H1 (cell line): ENCODE measurements around the gene PPP2R2C. TPM values are rescaled to one million over a fixed set of nuclear protein-coding genes. Genes with fewer than 3 reads are reported as not detected.

Source experiments
- CTCF ChIA-PET: fragments of 300-600 bp; sonication (Branson Sonifier 250); formaldehyde crosslinking; loops from one replicate; lab custom pipeline; 2021; ENCODE audit not compliant: partially characterized antibody; lab: Charles Lee
- POLR2A ChIA-PET: fragments of 300-600 bp; sonication (Branson Sonifier 250); formaldehyde crosslinking; loops from one replicate; lab custom pipeline; 2021; ENCODE audit warnings: inconsistent platforms; ENCODE audit not compliant: partially characterized antibody; lab: Charles Lee
- DNase-seq, 2 experiments: peaks; one replicate each; pipeline versions ENCODE4 v3.0.0 to v3.0.0-alpha.2; 2010 to 2022; ENCODE audit warnings: low spot score in 2 of 2, low read depth in 1 of 2, mixed read lengths in 1 of 2
- FAIRE-seq: peaks from 2 replicates; lab custom pipeline; 2011; peaks lifted over from hg19 to GRCh38; lab: Jason Lieb, UNC
- H2AFZ ChIP-seq: 2 replicates; pipeline ENCODE4 v1.8.1; 2012; ENCODE audit warnings: low read length, inconsistent platforms
- H2AK5ac ChIP-seq: 2 replicates; pipeline ENCODE4 v1.6.1; 2013; ENCODE audit warnings: low read depth, low read length
- H2BK120ac ChIP-seq: replicated peaks from 2 replicates; pipeline ENCODE3; 2013; ENCODE audit warnings: low read depth, low read length, inconsistent platforms
- H2BK12ac ChIP-seq: 2 replicates; pipeline ENCODE4 v1.6.1; 2013; ENCODE audit warnings: low read depth, low read length
- H2BK15ac ChIP-seq: 2 replicates; pipeline ENCODE4 v1.6.1; 2013; ENCODE audit warnings: low read length
- H2BK20ac ChIP-seq: 2 replicates; pipeline ENCODE4 v1.6.1; 2013; ENCODE audit warnings: low read length
- H2BK5ac ChIP-seq: 2 replicates; pipeline ENCODE4 v1.6.1; 2013; ENCODE audit warnings: low read depth, low read length
- H3K14ac ChIP-seq: 2 replicates; pipeline ENCODE4 v1.6.1; 2013; ENCODE audit warnings: inconsistent platforms; ENCODE audit not compliant: insufficient read length
- H3K18ac ChIP-seq: 2 replicates; pipeline ENCODE4 v1.6.1; 2013; ENCODE audit warnings: low read length; ENCODE audit errors: extremely low read depth
- H3K23ac ChIP-seq: 2 replicates; pipeline ENCODE4 v1.6.1; 2013; ENCODE audit warnings: inconsistent platforms; ENCODE audit not compliant: insufficient read length
- H3K23me2 ChIP-seq: 2 replicates; pipeline ENCODE4 v1.6.1; 2013; ENCODE audit warnings: low read depth, low read length
- H3K27ac ChIP-seq: 2 replicates; pipeline ENCODE4 v1.6.1; 2011; ENCODE audit warnings: low read depth, low read length, inconsistent platforms
- H3K27me3 ChIP-seq, 4 experiments: replicated peaks in 1 of 4; 1 replicate in 1 of 4; 2 replicates in 3 of 4; pipeline versions ENCODE4 v1.6.1 to v1.8.1; 2011 to 2013; ENCODE audit warnings: low read length in 3 of 4, mild to moderate bottlenecking in 3 of 4, inconsistent platforms in 2 of 4, mixed read lengths in 2 of 4, moderate library complexity in 1 of 4; ENCODE audit not compliant: control insufficient read depth in 3 of 4, insufficient read depth in 3 of 4; ENCODE audit errors: extremely low read depth in 1 of 4
- H3K36me3 ChIP-seq, 4 experiments: 2 replicates each; pipeline versions ENCODE4 v1.6.1 to v1.8.1; 2011 to 2013; ENCODE audit warnings: mild to moderate bottlenecking in 4 of 4, low read length in 3 of 4, moderate library complexity in 2 of 4, control low read depth in 1 of 4, inconsistent platforms in 1 of 4; ENCODE audit not compliant: insufficient read depth in 4 of 4, control insufficient read depth in 2 of 4
- H3K4ac ChIP-seq: replicated peaks from 2 replicates; pipeline ENCODE3; 2013; ENCODE audit warnings: low read length, low read depth, mixed read lengths, inconsistent platforms; ENCODE audit not compliant: insufficient read length
- H3K4me1 ChIP-seq, 4 experiments: replicated peaks in 1 of 4; 1 replicate in 1 of 4; 2 replicates in 3 of 4; pipeline versions ENCODE4 v1.6.1 to v1.8.1; 2011 to 2013; ENCODE audit warnings: low read length in 3 of 4, inconsistent platforms in 2 of 4, mixed read lengths in 1 of 4; ENCODE audit not compliant: insufficient read depth in 4 of 4, control insufficient read depth in 3 of 4
- H3K4me2 ChIP-seq, 2 experiments: 2 replicates each; pipeline versions ENCODE4 v1.6.1 to v1.8.1; 2011 to 2013; ENCODE audit warnings: low read depth in 2 of 2, low read length in 2 of 2, control low read depth in 1 of 2, inconsistent platforms in 1 of 2, mild to moderate bottlenecking in 1 of 2; ENCODE audit not compliant: insufficient read depth in 1 of 2
- H3K4me3 ChIP-seq, 4 experiments: fragments of 200-600, 300-600 bp in 1 of 4; sonication (generic), shearing (Covaris generic), sonication (Bioruptor Twin) in 1 of 4; 2 replicates each; pipeline versions ENCODE4 v1.5.1 to v1.8.1; 2011 to 2016; ENCODE audit warnings: low read length in 4 of 4, low read depth in 3 of 4, control low read depth in 2 of 4, inconsistent platforms in 2 of 4, mild to moderate bottlenecking in 2 of 4, mixed read lengths in 1 of 4, moderate library complexity in 1 of 4; ENCODE audit not compliant: insufficient read depth in 2 of 4; ENCODE audit errors: extremely low read depth in 1 of 4
- H3K56ac ChIP-seq: replicated peaks from 2 replicates; pipeline ENCODE3; 2013; ENCODE audit warnings: low read depth, mild to moderate bottlenecking, mixed read lengths, low read length, inconsistent platforms; ENCODE audit not compliant: insufficient read length
- H3K79me1 ChIP-seq: 2 replicates; pipeline ENCODE4 v1.6.1; 2013; ENCODE audit warnings: low read depth, low read length, control low read depth
- H3K79me2 ChIP-seq, 2 experiments: 2 replicates each; pipeline versions ENCODE4 v1.6.1 to v1.8.1; 2012 to 2013; ENCODE audit warnings: low read length in 2 of 2, mild to moderate bottlenecking in 2 of 2, inconsistent platforms in 1 of 2; ENCODE audit not compliant: insufficient read depth in 2 of 2, control insufficient read depth in 1 of 2
- H3K9ac ChIP-seq, 4 experiments: replicated peaks in 1 of 4; 1 replicate in 1 of 4; 2 replicates in 3 of 4; pipeline versions ENCODE4 v1.6.1 to v1.8.1; 2011 to 2013; ENCODE audit warnings: low read depth in 3 of 4, low read length in 3 of 4, control low read depth in 2 of 4, mild to moderate bottlenecking in 2 of 4, moderate library complexity in 2 of 4, inconsistent platforms in 1 of 4; ENCODE audit errors: extremely low read depth in 1 of 4
- H3K9me3 ChIP-seq, 2 experiments: 2 replicates each; pipeline versions ENCODE4 v1.6.1 to v1.8.1; 2012 to 2013; ENCODE audit warnings: mild to moderate bottlenecking in 2 of 2, moderate library complexity in 2 of 2, control low read depth in 1 of 2, inconsistent platforms in 1 of 2, low read depth in 1 of 2, low read length in 1 of 2, mixed read lengths in 1 of 2; ENCODE audit not compliant: insufficient read depth in 2 of 2
- H4K20me1 ChIP-seq, 2 experiments: replicated peaks in 1 of 2; 2 replicates each; pipeline versions ENCODE3 to v1.8.1; 2011 to 2013; ENCODE audit warnings: inconsistent platforms in 2 of 2, low read length in 2 of 2, mild to moderate bottlenecking in 1 of 2; ENCODE audit not compliant: insufficient read depth in 2 of 2, control insufficient read depth in 1 of 2
- H4K5ac ChIP-seq: 2 replicates; pipeline ENCODE4 v1.6.1; 2013; ENCODE audit warnings: low read length, low read depth, mixed read lengths, inconsistent platforms; ENCODE audit not compliant: insufficient read length
- H4K8ac ChIP-seq: 2 replicates; pipeline ENCODE4 v1.8.0; 2013; ENCODE audit warnings: mild to moderate bottlenecking, moderate library complexity, low read length, inconsistent platforms; ENCODE audit not compliant: insufficient read depth; ENCODE audit errors: extremely low read depth
- H4K91ac ChIP-seq: replicated peaks from 2 replicates; pipeline ENCODE3; 2013; ENCODE audit warnings: low read length, mixed read lengths, inconsistent platforms; ENCODE audit not compliant: insufficient read length
- GABPA ChIP-seq: IDR thresholded peaks from 2 replicates; pipeline ENCODE4 v1.6.1; 2011; ENCODE audit warnings: mild to moderate bottlenecking, low read length, moderate library complexity, borderline replicate concordance; ENCODE audit not compliant: insufficient read depth
- HDAC6 ChIP-seq: IDR thresholded peaks from one replicate; pipeline ENCODE4 v1.7.1; 2012; ENCODE audit warnings: low read depth, mild to moderate bottlenecking, inconsistent platforms, low read length, moderate library complexity
- KDM1A ChIP-seq: fragments of 200-600, 300-600 bp; sonication (generic); IDR thresholded peaks from 2 replicates; pipeline ENCODE4 v1.7.1; 2016; ENCODE audit warnings: mild to moderate bottlenecking, low read length, borderline replicate concordance
- POU5F1 ChIP-seq: IDR thresholded peaks from 2 replicates; pipeline ENCODE4 v1.6.1; 2011; ENCODE audit warnings: low read depth, mild to moderate bottlenecking, low read length, moderate library complexity
- TAF7 ChIP-seq: optimal IDR thresholded peaks from 2 replicates; pipeline ENCODE3; 2011; ENCODE audit warnings: low read depth, mild to moderate bottlenecking, inconsistent platforms, low read length, moderate library complexity, borderline replicate concordance
- WGBS, 2 experiments: shearing (Covaris generic) in 1 of 2; methylation state at CpG; one replicate each; pipeline versions ENCODE4 v1.1.6 to v1.1.7; 2013 to 2015; ENCODE audit warnings: low lambda C conversion rate in 2 of 2, mixed read lengths in 2 of 2, inconsistent platforms in 1 of 2, low coverage in 1 of 2, missing lambda C conversion rate in 1 of 2; ENCODE audit not compliant: insufficient replicate concordance in 2 of 2, insufficient coverage in 1 of 2, insufficient read length in 1 of 2; ENCODE audit errors: extremely low coverage in 1 of 2, missing lambda C conversion rate in 1 of 2; 5-methylcytosine and 5-hydroxymethylcytosine counted together
- polyA plus RNA-seq, 7 experiments: library from polyadenylated mRNA; depleted of rRNA in 3 of 7; stranded (reverse) in 5 of 7; unstranded in 2 of 7; fragments of >200 nt in 5 of 7; fragments of 200-250 nt in 2 of 7; gene quantifications; 1 replicate in 5 of 7; 2 replicates in 1 of 7; 4 replicates in 1 of 7; pipeline versions ENCODE4 v1.2.1 to v1.2.3, GENCODE V29; 2011 to 2013; ENCODE audit warnings: missing spikeins in 2 of 7, mixed read lengths in 2 of 7
- total RNA-seq: library from RNA; stranded (reverse); fragmentation: NEBNext Ultra II Directional; extraction: Animal tissue kit (Norgen Biotek cat#: 25700); gene quantifications from 2 replicates; pipeline ENCODE4 v1.2.1, GENCODE V29; 2021
- TF ChIP-seq, protein P1 (sequence below): IDR thresholded peaks from 2 replicates; pipeline ENCODE4 v1.6.1; 2011; ENCODE audit warnings: low read depth, mild to moderate bottlenecking, low read length; ENCODE audit not compliant: insufficient read depth
- TF ChIP-seq, protein P2 (sequence below): IDR thresholded peaks from 2 replicates; pipeline ENCODE4 v1.6.1; 2012; ENCODE audit warnings: inconsistent platforms

The PPP2R2C gene
- total and polyA plus RNA-seq, 2 of the 8 experiments (the other 6 are each of a cell fraction or from before 2014, with no cell fraction given), result 6.4 TPM

DNA sequence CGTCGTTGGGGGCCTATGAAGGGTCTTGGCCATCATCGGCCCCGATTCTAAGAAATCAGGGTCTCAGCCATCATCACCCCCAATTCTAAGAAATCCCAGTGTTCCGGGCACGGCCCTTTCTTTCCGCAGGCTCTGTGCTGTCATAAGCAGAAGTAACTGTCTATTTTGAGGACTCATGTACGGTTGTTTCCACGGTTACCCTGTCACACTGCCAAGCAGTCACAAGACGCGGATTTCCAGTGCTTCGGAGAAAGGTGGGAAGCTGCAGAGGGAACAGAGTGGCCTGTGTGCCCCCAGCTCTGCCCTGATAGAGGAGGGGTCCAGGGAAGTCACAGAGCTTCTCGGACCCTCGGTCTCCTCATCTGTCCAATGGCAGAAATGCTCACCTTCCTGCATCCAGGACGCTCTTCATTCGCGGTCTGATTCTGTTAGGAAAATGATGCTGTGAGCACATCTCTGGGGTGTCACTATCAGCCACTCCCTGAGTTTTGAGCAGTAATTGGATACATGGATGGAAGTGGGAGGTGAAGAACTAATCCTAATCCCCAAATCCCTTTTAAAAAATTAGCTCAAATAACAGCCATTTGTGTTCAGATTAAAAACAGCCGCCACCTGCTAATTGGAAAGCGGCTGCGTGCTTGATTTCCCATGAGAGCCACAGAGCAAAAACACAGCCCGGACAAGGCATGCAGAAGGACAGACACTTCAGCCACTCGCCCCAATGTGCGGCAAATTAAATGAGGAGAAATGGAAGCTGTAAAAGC is 129.7 kb downstream of the PPP2R2C start:
- H3K79me2 ChIP-seq, result no peaks in the 10 kb centered on the region
- H2AK5ac ChIP-seq, result no peak overlapping the region
- peaks cover 0 to 12% (median 3%) of the 10 kb centered on the region in 4 experiments; a peak in 3 of 7 replicates for H3K4me1 ChIP-seq
- H3K27me3 ChIP-seq, result no peaks in the 10 kb centered on the region
- ChIA-PET CTCF (interaction anchor here (1.1 to 12.2 kb wide), 13 partner anchors 9 to 204 kb away, joined by 3 to 175 read pairs (median 5); no protein-coding TSS in a partner anchor), POLR2A (interaction anchor here (1.0 kb wide), 1 partner anchor 15 kb away, joined by 3 read pairs; no protein-coding TSS in a partner anchor)
- no peaks in the 10 kb centered on the region for H3K79me1 ChIP-seq
- no peak overlapping the region for H4K8ac ChIP-seq
- 89% methylated on average over 23 of the region's 23 CpGs; no CpG with 5 or more reads in 1 of the 2 experiments for WGBS, 2 experiments
- H2AFZ ChIP-seq, result no peak overlapping the region
- no peak overlapping the region for H2BK15ac ChIP-seq
- no peak overlapping the region for H3K14ac ChIP-seq
- H3K36me3 ChIP-seq, result no peaks in the 10 kb centered on the region
- H2BK5ac ChIP-seq, result no peak overlapping the region
- H3K9me3 ChIP-seq, result no peaks in the 10 kb centered on the region
- H3K18ac ChIP-seq, result no peak overlapping the region
- no peak overlapping the region for H4K91ac ChIP-seq
- no peak overlapping the region for H3K4ac ChIP-seq
- H2BK12ac ChIP-seq, result no peak overlapping the region
- no peak overlapping the region for H3K56ac ChIP-seq
- H3K4me2 ChIP-seq, result no peak overlapping the region
- H3K9ac ChIP-seq, result no peak overlapping the region
- H4K20me1 ChIP-seq, result no peaks in the 10 kb centered on the region
- H3K27ac ChIP-seq, result no peak overlapping the region
- H4K5ac ChIP-seq, result no peak overlapping the region
- no peak for DNase-seq
- no peaks in the 10 kb centered on the region for H3K23me2 ChIP-seq
- H2BK20ac ChIP-seq, result no peak overlapping the region
- no peak for FAIRE-seq
- H3K23ac ChIP-seq, result no peak overlapping the region
- H3K4me3 ChIP-seq, result no peak overlapping the region
- H2BK120ac ChIP-seq, result no peak overlapping the region
- TF ChIP-seq POU5F1, result no peak
- no peak for TF ChIP-seq KDM1A
- TF ChIP-seq, protein P1, sequence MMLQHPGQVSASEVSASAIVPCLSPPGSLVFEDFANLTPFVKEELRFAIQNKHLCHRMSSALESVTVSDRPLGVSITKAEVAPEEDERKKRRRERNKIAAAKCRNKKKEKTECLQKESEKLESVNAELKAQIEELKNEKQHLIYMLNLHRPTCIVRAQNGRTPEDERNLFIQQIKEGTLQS, result no peak
- TF ChIP-seq, protein P2, sequence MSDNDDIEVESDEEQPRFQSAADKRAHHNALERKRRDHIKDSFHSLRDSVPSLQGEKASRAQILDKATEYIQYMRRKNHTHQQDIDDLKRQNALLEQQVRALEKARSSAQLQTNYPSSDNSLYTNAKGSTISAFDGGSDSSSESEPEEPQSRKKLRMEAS, result no peak
- no peak for TF ChIP-seq HDAC6
- TF ChIP-seq TAF7, result no peak
- TF ChIP-seq GABPA, result no peak
